ENCODE results near the gene NECAB3.
"Not testable (repeated sequence)": the region's sequence is repeated elsewhere in the genome, so short reads cannot be mapped to it uniquely, and the experiment has no call there.

GRCh38 chr20:33700696-33701441 lies 26.6 kb upstream of the NECAB3 start:
- TF ChIP-seq, protein P1, sequence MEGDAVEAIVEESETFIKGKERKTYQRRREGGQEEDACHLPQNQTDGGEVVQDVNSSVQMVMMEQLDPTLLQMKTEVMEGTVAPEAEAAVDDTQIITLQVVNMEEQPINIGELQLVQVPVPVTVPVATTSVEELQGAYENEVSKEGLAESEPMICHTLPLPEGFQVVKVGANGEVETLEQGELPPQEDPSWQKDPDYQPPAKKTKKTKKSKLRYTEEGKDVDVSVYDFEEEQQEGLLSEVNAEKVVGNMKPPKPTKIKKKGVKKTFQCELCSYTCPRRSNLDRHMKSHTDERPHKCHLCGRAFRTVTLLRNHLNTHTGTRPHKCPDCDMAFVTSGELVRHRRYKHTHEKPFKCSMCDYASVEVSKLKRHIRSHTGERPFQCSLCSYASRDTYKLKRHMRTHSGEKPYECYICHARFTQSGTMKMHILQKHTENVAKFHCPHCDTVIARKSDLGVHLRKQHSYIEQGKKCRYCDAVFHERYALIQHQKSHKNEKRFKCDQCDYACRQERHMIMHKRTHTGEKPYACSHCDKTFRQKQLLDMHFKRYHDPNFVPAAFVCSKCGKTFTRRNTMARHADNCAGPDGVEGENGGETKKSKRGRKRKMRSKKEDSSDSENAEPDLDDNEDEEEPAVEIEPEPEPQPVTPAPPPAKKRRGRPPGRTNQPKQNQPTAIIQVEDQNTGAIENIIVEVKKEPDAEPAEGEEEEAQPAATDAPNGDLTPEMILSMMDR (IDR thresholded peaks at IDR 0.05; ENCODE audit: low read depth, low read length, missing input control) = not testable (repeated sequence)
- TF ChIP-seq EGR1 (IDR thresholded peaks at IDR 0.05; ENCODE audit: low read depth in 2 of 2); GABPA (IDR thresholded peaks at IDR 0.05 in 1 of 2, conservative IDR thresholded peaks at IDR 0.05 in 1 of 2); MAX (IDR thresholded peaks at IDR 0.05); HNF4A (conservative IDR thresholded peaks at IDR 0.05); TAF1 (conservative IDR thresholded peaks at IDR 0.05); RAD21 (IDR thresholded peaks at IDR 0.05); YY1 (IDR thresholded peaks at IDR 0.05); REST (IDR thresholded peaks at IDR 0.05); ZBTB33 (IDR thresholded peaks at IDR 0.05); HNF4G (IDR thresholded peaks at IDR 0.05): not testable (repeated sequence)
